ENCODE data around the gene PRKD2.
"Not testable (repeated sequence)": the region's sequence is repeated elsewhere in the genome, so short reads cannot be mapped to it uniquely, and the experiment has no call there.

PRKD2 gene

DNA sequence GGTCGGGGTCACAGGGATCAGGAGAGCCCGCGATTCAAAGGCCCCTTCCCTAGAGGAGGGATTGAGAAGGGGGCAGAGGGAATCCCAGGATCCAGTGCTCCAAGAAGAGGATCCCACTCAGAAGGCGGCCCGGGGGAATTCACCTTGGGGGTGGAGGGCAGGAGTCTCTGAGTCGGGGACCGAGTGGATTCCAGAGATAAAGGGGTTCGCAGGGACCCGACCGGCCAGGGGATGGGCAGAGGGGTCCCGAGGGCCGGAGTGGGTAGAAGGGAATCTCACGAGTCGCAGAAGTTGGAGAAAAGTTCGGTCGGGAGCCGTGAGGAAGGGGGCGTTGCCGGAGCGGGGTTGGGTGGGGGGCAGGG, 261 bp downstream of the PRKD2 start:
- H3K4me3 ChIP-seq (ENCODE audit: low read depth, low read length) = peak overlapping the region; percentile 71
- TF ChIP-seq CTCF (IDR thresholded peaks at IDR 0.05; ENCODE audit: borderline replicate concordance, insufficient read depth, low read depth, low read length) = no peak

DNA sequence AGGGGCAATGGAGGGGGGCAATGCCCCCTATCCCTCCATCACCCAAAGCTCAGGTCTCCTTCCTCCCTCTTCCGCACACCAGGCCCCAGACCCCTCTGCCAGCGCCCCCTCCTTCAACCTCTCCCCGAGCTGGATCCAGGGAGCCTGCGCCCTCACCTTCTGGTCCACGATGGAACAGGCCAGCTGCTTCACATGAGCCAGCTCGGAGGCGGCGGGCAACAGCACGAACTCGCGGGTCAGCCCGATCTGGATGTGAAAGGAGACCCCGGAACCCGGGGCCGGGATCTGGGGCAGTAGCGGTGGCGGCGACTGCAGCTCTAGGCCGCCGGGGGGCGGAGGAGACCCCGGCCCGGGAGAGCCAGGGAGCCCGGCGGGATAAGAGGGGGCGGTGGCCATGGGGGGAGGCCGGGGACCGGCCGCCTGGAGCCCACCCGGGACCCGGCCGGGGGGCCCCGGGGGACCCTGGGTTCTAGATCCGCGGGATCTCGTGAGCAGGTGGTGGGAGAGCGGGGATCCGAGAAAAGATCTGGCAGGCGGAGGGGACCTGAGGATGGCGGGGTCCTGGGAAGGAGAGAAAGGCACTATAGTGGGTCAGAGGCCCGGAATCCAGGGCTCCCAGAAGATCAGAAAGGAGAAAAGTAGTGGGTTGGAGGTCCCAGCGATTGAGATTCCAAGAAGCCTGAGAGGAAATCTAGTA, 791 bp downstream of the PRKD2 start:
- peak overlapping the region; percentile 71 for H3K4me3 ChIP-seq (ENCODE audit: low read depth, low read length)
- TF ChIP-seq CTCF (IDR thresholded peaks at IDR 0.05; ENCODE audit: borderline replicate concordance, insufficient read depth, low read depth, low read length) = no peak

- no peak for TF ChIP-seq CTCF (IDR thresholded peaks at IDR 0.05; ENCODE audit: borderline replicate concordance, insufficient read depth, low read depth, low read length)
- H3K4me3 ChIP-seq (ENCODE audit: low read depth, low read length) = peak overlapping the region; percentile 71
Measured at GRCh38 chr19:46715620-46715974, 1.3 kb downstream of the PRKD2 start.

GRCh38 chr19:46714444-46715106, 2.3 kb downstream of the PRKD2 start:
- peak overlapping the region; percentile 71 for H3K4me3 ChIP-seq (ENCODE audit: low read depth, low read length)
- TF ChIP-seq CTCF (IDR thresholded peaks at IDR 0.05; ENCODE audit: borderline replicate concordance, insufficient read depth, low read depth, low read length) = no peak

GRCh38 chr19:46713781-46714443, 3.0 kb downstream of the PRKD2 start:
- no peak for TF ChIP-seq CTCF (IDR thresholded peaks at IDR 0.05; ENCODE audit: borderline replicate concordance, insufficient read depth, low read depth, low read length)
- peak overlapping the region; percentile 71 for H3K4me3 ChIP-seq (ENCODE audit: low read depth, low read length)

- not testable (repeated sequence) for H3K4me3 ChIP-seq (ENCODE audit: low read depth, low read length)
Measured at GRCh38 chr19:46712768-46713338, 4.1 kb downstream of the PRKD2 start.

DNA sequence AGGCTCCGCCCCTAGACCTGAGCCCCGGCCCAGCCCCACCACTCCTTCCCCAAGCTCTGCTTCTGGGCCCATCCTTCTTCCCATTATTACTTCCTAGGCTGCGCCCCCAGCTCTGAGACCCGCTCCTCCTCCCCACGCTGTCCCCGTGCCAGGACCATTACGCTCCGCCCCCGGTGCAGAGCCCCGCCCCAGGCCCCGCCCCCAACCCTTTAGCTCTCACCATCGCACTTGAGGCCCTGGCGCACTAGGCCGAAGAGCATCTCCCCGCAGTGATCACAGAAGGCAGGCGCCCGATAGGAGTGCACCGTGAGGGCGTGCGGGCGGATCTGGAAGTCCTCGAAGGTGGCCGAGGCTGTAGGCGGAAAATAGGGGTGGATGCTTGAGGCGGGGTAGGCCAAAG, 6.2 kb downstream of the PRKD2 start:
- H3K4me3 ChIP-seq (ENCODE audit: low read depth, low read length) = no peak overlapping the region
- no peak for TF ChIP-seq CTCF (IDR thresholded peaks at IDR 0.05; ENCODE audit: borderline replicate concordance, insufficient read depth, low read depth, low read length)

Data from GM12875 (cell line).